ENCODE measurements around the gene RPS5.
"Not testable (repeated sequence)": the region's sequence is repeated elsewhere in the genome, so short reads cannot be mapped to it uniquely, and the experiment has no call there.

DNA sequence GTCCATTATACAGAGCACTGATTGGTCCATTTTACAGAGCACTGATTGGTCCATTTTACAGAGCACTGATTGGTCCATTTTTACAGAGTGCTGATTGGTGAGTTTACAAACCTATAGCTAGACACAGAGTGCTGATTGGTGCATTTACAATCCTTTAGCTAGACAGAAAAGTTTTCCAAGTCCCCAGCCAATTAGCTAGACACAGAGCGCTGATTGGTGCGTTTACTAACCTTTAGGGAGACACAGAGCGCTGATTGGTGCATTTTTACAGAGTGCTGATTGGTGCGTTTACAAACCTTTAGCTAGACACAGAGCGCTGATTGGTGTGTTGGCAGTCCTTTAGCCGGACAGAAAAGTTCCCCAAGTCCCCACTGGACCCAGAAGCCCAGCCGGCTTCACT lies 55.9 kb downstream of the RPS5 start:
- not testable (repeated sequence) for TF ChIP-seq ZC3H11A (IDR thresholded peaks at IDR 0.05); CEBPB (IDR thresholded peaks at IDR 0.05); HOXA7 (CRISPR knock-in tag; IDR thresholded peaks at IDR 0.05); JUNB (IDR thresholded peaks at IDR 0.05); MYC (IDR thresholded peaks at IDR 0.05; ENCODE audit: borderline replicate concordance, low read length); EP300 (IDR thresholded peaks at IDR 0.05); RARB (CRISPR knock-in tag; IDR thresholded peaks at IDR 0.05); POLR2A (IDR thresholded peaks at IDR 0.05; ENCODE audit: low read length); MAFK (IDR thresholded peaks at IDR 0.05; ENCODE audit: partially characterized antibody); SMC3 (IDR thresholded peaks at IDR 0.05)
- TF ChIP-seq, protein P1, sequence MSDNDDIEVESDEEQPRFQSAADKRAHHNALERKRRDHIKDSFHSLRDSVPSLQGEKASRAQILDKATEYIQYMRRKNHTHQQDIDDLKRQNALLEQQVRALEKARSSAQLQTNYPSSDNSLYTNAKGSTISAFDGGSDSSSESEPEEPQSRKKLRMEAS (IDR thresholded peaks at IDR 0.05) = not testable (repeated sequence)
- TF ChIP-seq, protein P2, sequence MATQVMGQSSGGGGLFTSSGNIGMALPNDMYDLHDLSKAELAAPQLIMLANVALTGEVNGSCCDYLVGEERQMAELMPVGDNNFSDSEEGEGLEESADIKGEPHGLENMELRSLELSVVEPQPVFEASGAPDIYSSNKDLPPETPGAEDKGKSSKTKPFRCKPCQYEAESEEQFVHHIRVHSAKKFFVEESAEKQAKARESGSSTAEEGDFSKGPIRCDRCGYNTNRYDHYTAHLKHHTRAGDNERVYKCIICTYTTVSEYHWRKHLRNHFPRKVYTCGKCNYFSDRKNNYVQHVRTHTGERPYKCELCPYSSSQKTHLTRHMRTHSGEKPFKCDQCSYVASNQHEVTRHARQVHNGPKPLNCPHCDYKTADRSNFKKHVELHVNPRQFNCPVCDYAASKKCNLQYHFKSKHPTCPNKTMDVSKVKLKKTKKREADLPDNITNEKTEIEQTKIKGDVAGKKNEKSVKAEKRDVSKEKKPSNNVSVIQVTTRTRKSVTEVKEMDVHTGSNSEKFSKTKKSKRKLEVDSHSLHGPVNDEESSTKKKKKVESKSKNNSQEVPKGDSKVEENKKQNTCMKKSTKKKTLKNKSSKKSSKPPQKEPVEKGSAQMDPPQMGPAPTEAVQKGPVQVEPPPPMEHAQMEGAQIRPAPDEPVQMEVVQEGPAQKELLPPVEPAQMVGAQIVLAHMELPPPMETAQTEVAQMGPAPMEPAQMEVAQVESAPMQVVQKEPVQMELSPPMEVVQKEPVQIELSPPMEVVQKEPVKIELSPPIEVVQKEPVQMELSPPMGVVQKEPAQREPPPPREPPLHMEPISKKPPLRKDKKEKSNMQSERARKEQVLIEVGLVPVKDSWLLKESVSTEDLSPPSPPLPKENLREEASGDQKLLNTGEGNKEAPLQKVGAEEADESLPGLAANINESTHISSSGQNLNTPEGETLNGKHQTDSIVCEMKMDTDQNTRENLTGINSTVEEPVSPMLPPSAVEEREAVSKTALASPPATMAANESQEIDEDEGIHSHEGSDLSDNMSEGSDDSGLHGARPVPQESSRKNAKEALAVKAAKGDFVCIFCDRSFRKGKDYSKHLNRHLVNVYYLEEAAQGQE (IDR thresholded peaks at IDR 0.05) = not testable (repeated sequence)
- TF ChIP-seq, protein P3, sequence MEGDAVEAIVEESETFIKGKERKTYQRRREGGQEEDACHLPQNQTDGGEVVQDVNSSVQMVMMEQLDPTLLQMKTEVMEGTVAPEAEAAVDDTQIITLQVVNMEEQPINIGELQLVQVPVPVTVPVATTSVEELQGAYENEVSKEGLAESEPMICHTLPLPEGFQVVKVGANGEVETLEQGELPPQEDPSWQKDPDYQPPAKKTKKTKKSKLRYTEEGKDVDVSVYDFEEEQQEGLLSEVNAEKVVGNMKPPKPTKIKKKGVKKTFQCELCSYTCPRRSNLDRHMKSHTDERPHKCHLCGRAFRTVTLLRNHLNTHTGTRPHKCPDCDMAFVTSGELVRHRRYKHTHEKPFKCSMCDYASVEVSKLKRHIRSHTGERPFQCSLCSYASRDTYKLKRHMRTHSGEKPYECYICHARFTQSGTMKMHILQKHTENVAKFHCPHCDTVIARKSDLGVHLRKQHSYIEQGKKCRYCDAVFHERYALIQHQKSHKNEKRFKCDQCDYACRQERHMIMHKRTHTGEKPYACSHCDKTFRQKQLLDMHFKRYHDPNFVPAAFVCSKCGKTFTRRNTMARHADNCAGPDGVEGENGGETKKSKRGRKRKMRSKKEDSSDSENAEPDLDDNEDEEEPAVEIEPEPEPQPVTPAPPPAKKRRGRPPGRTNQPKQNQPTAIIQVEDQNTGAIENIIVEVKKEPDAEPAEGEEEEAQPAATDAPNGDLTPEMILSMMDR (IDR thresholded peaks at IDR 0.05) = not testable (repeated sequence)

Data from A549 (cell line).